ENCODE results near the gene BST2.

BST2 gene

GRCh38 chr19:17405250-17406045, at the start of gene BST2:
Gene BST2 (minus strand): TSS chr19:17405630. CDS start chr19:17405575, 55 bp downstream.
- in situ Hi-C loops (cut with HindIII; ENCODE audit: low sequenced_read_pairs), result no loop called here

- in situ Hi-C loops (cut with HindIII; ENCODE audit: low sequenced_read_pairs), result no loop called here
Measured at GRCh38 chr19:17454576-17455071, 49.2 kb upstream of the BST2 start.

- in situ Hi-C loops (cut with HindIII; ENCODE audit: low sequenced_read_pairs), result no loop called here
Measured at GRCh38 chr19:17451820-17452219, 46.4 kb upstream of the BST2 start.

GRCh38 chr19:17450264-17451075, 45.0 kb upstream of the BST2 start:
- in situ Hi-C loops (cut with HindIII; ENCODE audit: low sequenced_read_pairs), result no loop called here

GRCh38 chr19:17448131-17448967, 42.9 kb upstream of the BST2 start, which contains the start of gene TMEM221:
Gene TMEM221 (minus strand): TSS chr19:17448668. CDS start chr19:17448462, 206 bp downstream.
- in situ Hi-C loops (cut with HindIII; ENCODE audit: low sequenced_read_pairs), result no loop called here

- in situ Hi-C loops (cut with HindIII; ENCODE audit: low sequenced_read_pairs), result no loop called here
Measured at GRCh38 chr19:17447704-17448130, 42.3 kb upstream of the BST2 start.

- in situ Hi-C loops (cut with HindIII; ENCODE audit: low sequenced_read_pairs), result no loop called here
Measured at GRCh38 chr19:17445526-17446165, 40.2 kb upstream of the BST2 start.

- in situ Hi-C loops (cut with HindIII; ENCODE audit: low sequenced_read_pairs), result no loop called here
Measured at GRCh38 chr19:17441241-17442021, 36.0 kb upstream of the BST2 start.

GRCh38 chr19:17436874-17437267, 31.4 kb upstream of the BST2 start:
- in situ Hi-C loops (cut with HindIII; ENCODE audit: low sequenced_read_pairs), result no loop called here

- in situ Hi-C loops (cut with HindIII; ENCODE audit: low sequenced_read_pairs), result no loop called here
Measured at GRCh38 chr19:17436094-17436873, 30.9 kb upstream of the BST2 start.

- in situ Hi-C loops (cut with HindIII; ENCODE audit: low sequenced_read_pairs), result no loop called here
Measured at GRCh38 chr19:17435218-17435617, 29.8 kb upstream of the BST2 start.

- in situ Hi-C loops (cut with HindIII; ENCODE audit: low sequenced_read_pairs), result no loop called here
Measured at GRCh38 chr19:17431417-17431816, 26.0 kb upstream of the BST2 start.

- in situ Hi-C loops (cut with HindIII; ENCODE audit: low sequenced_read_pairs), result no loop called here
Measured at GRCh38 chr19:17429641-17430113, 24.2 kb upstream of the BST2 start.

- in situ Hi-C loops (cut with HindIII; ENCODE audit: low sequenced_read_pairs), result no loop called here
Measured at GRCh38 chr19:17424743-17425365, 19.4 kb upstream of the BST2 start.

- in situ Hi-C loops (cut with HindIII; ENCODE audit: low sequenced_read_pairs), result no loop called here
Measured at GRCh38 chr19:17423429-17424208, 18.2 kb upstream of the BST2 start.

- in situ Hi-C loops (cut with HindIII; ENCODE audit: low sequenced_read_pairs), result no loop called here
Measured at GRCh38 chr19:17421942-17422341, 16.5 kb upstream of the BST2 start.

GRCh38 chr19:17420475-17420924, 15.1 kb upstream of the BST2 start:
- in situ Hi-C loops (cut with HindIII; ENCODE audit: low sequenced_read_pairs), result no loop called here

Data from DLD1 (cell line).